Stimulated activated CD8-positive, alpha-beta memory T cell treated with anti-CD3 and anti-CD28 coated beads, Interleukin-12 subunit alpha, Interleukin-12 subunit beta, amount 100 ng/mL, for 24 hours (primary cell): ENCODE results near the gene RIOX2.
"Not testable (repeated sequence)": the region's sequence is repeated elsewhere in the genome, so short reads cannot be mapped to it uniquely, and the experiment has no call there.

Source experiments
- DNase-seq: peaks from one replicate; pipeline ENCODE4 v3.0.0-alpha.2; 2020; ENCODE audit errors: extremely low read depth

RIOX2 gene

DNA sequence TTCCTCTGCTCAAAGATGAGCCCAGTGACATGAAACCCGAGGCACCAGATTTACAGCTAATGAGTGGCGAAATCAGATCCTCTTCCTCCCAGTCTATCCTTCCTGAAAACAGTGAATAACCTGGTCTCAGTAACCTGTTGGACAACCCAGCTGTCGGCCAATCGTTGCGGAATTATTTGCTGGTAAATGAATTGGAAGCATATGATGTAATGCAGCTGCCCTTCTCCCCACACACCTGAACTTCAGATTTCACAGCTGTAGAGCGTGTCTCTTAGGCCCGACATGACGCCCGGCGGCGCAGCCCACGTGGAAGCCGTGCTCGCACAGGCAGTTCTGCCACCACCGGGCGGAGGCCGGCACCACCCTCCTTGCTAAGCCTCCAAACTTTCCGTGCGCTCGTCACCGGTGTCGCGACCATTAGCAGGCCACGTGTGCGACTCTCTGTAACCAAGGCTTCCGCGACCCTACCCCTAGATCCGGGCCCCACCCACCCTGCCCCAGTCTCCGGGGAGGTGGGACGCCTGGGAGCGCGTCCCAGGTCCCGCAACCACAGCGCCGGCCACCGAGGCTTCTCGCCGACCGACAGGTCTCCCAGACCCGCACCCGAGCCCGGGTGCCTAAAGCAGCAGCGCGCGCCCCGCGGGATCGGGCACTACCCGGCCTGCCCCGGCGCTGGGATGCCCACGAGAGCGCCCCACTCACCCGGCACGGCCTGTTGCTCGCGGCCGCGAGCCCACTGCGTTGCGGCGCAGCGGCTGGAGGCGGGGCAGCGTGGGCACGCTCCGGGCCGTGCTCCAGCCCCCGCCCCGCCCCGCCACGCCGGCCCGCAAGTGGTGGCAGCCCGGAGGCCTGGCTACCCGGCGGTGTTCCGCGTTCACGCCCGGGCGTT lies at the start of gene RIOX2:
TSS of gene RIOX2 (minus strand) at position 753 of the 889 bp plus-strand sequence. CDS start 4,838 bp downstream, outside the sequence.
- peak; percentile 51 for DNase-seq

DNA sequence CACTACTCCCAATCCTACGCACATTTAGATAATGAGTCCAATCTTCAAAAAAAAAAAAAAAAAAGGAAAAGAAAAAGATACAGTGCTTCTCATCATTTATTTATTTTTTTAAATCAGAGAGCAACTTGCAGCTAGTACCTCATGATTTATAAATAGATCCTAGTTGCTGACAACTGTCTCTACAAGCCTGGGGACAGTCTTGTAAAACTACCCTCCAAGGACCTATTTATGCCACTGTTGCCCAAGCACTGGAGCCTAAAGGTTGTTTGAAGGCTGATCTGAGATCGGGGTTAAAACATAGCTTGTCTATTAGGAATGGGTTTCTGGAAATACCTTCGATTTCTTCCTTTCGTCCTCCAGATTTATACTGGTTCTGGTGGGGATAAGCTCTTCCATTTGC lies 48.2 kb upstream of the RIOX2 start:
- no peak for DNase-seq

DNA sequence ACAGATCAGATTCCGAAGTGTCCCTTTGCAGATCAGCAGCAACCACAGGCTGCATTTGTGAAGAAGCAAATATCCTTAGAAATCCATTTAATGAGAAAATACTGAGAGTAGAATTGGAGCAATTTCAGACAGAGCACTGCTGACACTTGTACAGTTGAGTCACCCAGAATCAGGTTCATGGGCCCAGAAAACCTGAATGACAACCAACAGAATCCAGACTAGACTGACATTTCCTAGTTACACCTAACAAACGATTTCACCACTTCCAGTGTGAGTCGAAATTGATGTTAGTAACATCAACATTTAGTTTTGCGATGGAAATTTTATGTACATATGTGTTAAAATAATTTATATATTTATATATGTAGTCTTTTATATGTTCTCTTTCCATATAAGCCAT lies 46.1 kb upstream of the RIOX2 start:
- no peak for DNase-seq

DNA sequence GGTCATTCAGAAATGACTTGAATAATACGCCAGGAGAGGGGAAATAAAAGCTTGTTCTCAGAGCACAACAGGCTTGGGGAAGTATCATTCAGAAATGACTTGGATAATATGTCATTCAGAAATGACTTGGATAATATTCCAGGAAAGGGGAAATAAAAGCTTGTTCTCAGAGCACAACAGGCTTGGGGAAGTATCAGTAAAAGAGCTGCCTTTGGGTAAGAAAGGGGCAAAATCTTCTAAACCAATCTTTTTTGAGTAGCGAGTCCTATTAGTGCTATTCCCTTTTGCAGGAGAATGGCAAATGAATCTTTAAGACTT lies 42.0 kb upstream of the RIOX2 start:
- DNase-seq, result no peak

DNA sequence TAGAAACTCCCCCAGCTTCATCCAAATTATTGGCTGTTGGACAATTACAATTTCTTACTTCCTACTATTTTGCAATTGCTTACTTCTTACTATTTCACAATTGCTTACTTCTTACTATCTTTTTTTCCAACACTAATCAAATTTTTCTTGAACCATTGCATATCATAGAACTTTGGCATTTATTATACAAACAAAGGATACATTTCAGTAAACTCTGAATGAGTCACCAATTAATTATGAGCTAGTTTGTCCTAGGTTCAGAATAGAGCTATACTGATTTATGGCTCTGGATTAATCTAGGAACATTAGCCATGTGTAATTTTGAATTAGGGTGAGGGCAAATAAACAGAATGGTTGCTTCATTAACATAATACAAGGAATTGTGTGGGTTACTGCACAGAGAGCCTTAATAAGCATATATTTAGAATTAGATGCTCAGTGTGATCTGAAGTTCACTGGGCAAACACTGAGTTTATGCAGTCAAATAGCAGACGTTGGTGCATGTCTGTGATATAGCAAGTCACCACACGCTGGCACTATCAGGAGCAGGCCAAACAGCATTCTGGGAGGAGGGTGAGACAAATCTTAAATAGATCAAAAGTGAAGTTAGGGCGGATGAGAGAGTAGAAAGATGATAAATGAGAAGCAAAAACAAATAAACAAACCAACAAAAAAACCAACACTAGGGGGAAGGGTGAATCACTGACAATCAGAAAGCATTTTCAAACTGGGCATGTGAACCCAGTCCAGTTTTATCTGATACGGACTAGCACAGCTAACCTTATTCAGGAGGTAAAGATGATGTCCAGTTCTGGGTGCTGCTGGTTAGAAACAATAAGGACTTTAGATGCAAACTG lies 41.4 kb upstream of the RIOX2 start:
- no peak for DNase-seq

DNA sequence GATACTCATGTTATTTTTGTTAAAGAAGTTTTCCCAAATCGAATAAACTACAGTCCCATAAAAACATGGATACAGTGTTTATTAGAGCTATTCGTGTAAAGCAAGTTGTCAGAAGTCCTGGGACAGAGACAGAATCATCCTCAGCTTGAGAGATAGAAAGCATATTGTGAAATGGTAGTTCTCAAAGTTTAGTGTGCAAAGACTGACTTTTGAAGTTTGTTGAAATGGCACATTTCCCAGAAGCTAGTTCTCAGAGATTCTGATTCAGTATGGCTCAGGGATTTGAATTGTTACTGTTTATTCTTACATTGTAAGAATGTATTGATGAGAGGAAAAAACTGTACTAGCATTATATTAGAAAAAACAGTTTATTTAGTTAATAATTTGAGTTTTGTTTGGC lies 40.7 kb upstream of the RIOX2 start:
- DNase-seq, result no peak

DNA sequence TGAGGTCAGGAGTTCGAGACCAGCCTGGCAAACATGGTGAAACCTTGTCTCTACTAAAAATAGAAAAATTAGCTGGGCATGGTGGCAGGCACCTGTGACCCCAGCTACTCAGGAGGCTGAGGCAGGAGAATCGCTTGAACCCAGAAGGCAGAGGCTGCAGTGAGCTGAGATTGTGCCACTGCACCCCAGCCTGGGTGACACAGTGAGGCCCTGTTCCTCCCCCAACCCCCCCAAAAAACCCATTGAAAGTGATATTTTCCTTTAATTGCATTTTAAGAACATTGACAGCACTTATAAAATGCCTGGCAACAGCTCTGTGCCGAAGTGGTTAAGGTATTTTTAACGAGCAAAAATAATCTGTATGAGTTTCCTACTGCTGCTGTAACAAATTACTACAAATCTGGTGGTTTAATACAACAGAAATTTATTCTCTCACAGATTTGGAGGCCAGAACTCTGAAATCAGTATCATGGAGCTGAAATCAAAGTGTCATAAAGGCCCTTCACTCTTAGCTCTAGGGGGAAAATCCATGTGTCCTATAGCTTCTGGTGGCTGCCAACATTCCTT lies 38.7 kb upstream of the RIOX2 start:
- not testable (repeated sequence) for DNase-seq

DNA sequence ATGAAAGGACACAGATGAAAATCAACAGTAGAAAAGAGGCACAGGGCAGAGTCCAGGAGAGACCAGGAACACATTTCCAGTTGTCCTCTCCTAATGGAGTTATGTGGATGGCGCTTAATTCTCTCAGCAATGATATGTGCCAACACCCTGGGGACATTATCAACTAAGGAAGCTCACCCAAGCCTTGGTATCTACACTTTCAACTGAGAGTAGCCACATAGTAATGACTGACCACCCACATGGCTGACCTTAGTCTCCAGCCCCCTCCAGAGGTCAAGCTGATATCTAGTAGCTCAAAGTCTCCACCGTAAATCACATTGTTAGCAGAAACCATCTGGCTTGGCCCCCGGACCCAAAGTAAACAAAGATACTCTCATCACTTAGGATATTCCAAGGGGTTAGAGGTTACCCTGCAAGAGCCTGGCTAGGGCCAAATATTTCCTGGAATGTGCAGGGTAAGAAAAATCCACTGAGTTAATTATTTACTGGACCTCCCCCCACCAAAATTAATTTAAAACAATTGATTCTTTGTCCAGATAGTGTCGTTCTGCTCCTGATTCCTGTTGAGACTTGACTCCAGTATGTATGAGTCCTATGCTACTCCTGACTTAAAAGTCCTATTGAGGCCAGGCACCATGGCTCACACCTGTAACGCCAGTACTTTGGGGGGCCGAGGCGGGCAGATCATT lies 38.1 kb upstream of the RIOX2 start:
- DNase-seq, result no peak

DNA sequence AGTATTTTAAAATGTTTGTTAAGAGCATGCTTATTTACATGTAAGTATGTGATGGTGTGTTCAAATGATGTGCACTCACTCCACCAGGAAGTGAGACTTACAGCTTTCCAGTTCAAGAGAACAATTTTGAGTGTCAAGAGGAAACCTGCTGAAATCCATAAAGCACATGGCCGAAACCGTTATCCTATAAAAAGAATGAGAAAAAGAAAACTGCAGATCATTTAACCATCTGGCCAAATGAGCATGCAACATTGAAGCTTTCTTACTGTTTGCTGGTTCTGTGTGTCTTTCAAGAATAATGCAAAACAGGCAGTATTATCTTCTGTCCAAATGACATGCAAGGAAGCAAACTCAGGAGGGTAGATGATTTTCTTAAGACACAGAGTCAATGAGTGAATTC lies 36.6 kb upstream of the RIOX2 start:
- no peak for DNase-seq

DNA sequence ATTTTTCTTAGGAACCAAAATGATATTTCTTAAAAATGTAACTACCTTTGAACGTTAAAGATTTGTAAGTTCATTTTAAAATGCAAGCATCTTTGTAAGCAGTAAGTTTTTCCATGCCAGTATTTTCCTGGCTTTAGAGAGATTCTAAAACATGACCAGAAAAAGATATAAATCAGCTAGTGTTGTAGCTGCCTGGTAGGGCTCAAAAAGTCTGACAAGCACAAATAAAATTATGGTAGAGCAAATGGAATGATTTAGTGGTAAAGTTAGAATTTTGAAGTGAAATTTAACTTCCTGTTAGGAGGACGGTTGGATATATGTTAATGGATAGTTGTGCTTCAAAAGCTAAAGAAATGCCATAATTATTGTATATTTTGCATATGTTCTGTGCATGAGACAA lies 33.2 kb upstream of the RIOX2 start:
- no peak for DNase-seq

DNA sequence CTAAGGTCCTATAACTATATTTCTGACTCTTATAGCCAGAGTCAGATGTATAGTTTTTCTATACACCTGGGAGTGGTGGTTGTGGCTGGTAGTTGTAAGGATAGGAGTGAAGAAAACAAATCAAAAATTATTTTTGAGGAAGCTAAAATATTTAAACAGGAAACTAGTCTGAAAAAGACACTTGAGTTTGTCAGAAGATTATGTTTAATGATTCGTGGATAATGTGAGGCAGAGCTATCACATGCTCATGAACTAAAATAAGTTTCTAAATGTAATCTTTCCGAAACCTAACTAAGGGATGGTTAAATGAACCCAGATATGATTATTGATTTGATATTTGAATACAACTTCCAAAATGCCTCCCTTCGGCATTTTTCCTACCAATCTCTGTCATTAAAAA lies 32.5 kb upstream of the RIOX2 start:
- DNase-seq, result no peak

DNA sequence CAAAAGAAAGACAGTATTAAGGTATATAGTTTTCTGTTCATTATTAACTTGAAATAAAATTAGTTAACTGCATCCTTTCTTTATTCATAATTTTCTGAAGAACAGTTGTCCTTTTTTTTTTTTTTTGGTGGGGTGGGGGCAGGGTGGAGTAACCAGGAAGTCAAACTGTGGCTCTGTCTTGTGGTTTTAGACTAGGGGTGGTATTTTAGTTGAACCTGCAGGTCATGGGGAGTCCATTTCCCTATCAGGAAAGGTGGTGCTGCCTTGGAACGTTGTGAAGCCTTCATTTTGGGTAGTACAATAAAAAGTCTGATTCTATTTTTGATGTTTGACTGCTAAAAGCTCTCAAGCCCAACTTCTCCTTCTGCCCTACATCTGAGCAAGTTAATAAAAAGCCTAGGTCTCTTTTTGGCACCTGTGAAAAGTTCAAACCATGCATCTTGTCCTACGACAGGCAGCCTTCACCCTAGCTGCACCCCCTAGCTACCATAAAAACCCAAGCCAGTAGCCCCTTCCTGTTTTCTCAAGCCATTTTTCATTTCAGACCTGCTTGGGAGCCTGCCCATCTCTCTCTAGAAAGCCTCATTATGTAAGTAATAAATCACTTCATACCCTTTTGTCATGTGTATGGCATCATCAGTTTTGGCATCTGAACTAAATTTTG lies 31.2 kb upstream of the RIOX2 start:
- no peak for DNase-seq

DNA sequence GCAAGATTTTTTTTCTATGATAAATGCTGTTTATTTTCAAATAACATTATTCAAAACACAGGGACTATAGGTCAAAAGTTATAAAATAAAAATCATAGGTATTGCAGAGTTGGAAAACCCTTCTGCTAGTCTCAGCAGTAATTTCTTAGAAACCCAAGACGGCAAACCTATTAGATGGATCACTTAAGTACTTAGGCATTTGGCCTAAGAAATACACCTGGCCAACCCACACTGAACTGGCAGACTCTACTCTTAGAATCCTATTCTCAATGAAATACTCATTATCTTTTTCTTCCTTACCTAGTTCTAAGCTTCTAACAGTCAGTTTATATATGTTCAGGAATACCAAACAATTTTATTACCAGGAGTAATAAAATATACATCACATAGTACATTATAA lies 30.5 kb upstream of the RIOX2 start:
- no peak for DNase-seq

DNA sequence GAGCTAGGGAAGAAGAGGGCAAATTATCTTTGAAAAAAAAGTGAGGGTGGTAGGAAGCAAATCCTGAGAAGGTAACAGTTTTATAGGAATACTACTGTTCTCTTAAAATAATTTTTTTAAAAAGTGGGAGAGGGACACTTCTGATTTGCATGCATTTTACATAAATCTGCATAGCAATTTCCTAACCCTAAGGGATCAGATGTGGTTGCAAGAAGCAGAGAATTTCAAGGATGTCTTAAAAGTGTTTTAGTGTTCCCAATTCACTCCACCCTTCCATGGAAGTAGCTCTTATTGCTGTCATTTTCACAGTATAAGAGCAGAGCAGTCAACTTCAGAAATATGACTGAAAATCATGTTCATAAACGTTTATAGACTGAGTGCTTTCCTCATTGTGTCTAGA lies 27.8 kb upstream of the RIOX2 start:
- no peak for DNase-seq

DNA sequence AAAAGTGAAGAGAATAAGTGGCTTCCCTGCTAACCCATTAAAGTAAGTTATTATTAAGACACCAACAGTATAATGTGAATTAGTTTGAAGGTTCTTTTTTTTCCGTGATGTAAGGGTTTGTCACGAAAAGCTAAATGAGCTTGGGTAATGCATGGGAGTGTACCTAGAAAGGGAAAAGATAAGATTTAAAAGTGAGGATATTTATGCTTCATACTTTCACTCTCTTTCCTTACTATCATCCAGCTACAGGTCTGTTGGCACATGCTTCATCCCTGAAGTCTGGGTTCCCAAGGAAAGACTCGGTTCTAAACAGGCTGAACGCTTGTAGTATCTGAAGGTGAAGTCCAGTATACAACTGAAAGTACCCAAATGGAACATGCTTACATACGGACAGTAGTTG lies 26.9 kb upstream of the RIOX2 start:
- no peak for DNase-seq

DNA sequence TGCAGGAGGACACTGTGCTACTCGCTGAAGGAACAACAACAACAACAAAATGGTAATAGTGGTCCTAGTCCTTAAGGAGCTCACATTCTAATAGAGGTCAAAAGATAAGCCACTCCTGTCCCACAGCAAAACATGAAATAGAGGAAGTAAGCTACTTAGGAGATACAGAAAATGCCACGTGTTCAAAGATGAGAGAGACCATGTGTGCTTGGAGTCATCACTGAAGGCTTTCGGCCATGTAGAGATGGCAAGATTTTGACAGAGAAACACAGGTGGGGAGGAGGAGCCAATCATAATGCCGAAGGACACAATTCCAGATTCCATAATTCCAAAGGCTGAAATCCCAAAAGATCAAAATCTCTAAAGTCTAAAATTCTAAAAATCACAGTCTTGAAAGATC lies 24.8 kb upstream of the RIOX2 start:
- no peak for DNase-seq

DNA sequence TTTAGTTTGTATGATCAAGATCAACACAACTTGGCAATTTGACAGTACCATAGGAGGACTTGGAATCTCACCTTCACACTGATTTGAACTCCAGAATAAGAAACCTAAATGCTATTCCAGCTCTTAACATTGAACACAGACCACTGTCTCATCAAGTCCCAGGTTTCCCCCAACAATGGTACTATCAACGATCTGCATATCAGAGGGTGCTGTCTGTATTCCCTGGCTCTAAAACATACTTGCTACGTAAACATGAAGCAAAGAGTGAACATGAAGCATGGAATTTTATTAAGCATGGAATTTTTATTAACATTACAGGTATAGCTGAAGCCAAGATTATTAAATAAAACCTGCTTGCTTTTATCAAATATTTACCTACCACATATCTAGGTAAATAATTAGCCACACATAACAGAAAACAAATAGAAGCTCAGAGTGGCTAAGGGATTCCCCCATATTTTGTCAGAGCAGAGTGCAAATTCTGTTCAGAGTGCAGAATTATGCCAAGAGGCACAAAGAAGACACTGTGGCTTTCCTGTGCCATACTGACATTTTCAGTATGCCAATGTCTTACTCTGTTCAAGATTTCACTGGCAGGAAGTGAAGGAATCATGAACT lies 22.2 kb upstream of the RIOX2 start:
- DNase-seq, result no peak

DNA sequence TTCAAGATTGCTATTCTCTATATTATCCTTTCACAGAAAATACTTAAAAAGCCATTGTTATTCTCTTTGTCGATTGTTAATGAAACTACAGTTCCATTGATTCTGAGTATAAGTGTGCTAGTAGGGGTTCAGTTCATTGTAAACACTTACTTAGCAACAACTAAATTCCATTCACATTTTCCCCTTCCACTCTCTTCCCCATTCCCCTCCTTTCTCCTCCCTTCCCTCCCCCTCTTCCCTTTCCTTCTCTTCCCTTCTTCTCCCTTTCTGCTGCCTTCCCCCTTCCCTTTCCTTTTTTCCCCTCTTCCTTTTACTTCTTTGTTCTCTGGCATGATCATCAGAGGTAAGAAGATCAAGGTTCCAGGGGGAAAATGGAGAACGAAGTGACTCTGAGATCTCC lies 21.3 kb upstream of the RIOX2 start:
- DNase-seq, result no peak

DNA sequence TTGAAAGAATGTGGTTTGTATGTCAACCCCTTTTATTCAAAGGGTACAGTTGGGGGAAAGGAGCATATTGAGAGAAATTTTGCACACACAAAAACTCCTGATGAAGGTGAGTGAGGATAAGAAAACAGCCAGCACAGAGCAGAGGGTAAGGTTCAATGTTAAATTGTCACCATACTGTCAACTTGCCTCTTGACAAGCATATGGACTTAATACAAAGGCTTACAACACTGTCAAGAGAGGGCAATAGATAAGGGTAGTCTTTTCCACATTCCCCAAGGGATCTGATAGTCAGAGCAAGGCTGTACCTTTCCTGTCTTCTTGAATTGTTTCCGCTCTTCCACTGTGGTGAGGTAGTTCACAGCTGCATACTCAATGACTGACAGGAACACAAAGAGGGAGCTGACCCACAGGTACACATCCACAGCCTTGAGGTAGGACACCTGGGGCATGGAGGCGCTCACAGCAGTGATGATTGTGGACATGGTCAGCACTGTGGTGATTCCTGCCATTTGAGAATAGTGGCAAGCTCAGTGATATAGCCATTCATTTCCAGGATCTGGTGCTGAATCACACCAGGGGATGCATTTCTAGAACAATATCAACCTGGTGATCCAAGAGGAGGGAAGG lies 20.4 kb upstream of the RIOX2 start:
- no peak for DNase-seq

DNA sequence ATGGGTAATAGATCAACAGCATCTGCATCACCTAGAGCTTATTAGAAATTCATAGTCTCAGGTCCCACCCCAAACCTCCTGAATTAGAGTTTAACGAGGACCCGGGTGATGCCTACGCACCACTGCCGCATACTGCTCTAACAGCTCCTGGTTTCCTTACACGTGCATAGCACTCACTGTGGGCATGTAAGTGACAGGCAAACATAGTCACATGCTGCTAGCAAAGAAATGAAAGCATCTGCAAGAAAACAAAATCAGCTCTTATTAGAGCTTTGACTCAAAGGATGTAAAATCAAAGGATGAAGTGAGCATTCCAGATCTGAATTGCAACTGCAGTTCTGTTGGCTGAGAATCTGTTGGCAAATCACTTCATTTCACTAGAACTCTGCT lies 19.1 kb upstream of the RIOX2 start:
- DNase-seq, result no peak
